SK-N-SH treated with all-trans-retinoic acid at 6 μM for 48 hours (cell line): ENCODE data around the gene THADA.

ENCODE experiments used
- ATAC-seq: fragments of 200-7000 bp; cut with Tn5 transposase; 3 replicates; pipeline ENCODE4 v1.9.1; 2020; ENCODE audit warnings: mild to moderate bottlenecking, moderate library complexity
- ARNTL ChIP-seq: fragments of 450-650 bp; formaldehyde crosslinking; IDR thresholded peaks from 2 replicates; pipeline ENCODE4 v1.5.0; 2020; ENCODE audit warnings: low read depth, mild to moderate bottlenecking, moderate library complexity, borderline replicate concordance
- BACH2 ChIP-seq: fragments of 250-450 bp; sonication (Bioruptor Pico); IDR thresholded peaks from 2 replicates; pipeline ENCODE4 v1.9.0; 2021; ENCODE audit warnings: mild to moderate bottlenecking, borderline replicate concordance
- CREB5 ChIP-seq: fragments of 250-450 bp; sonication (Bioruptor Pico); IDR thresholded peaks from 2 replicates; pipeline ENCODE4 v1.5.1; 2020; ENCODE audit warnings: low read depth, mild to moderate bottlenecking, moderate library complexity
- CSDC2 ChIP-seq: fragments of 250-450 bp; sonication (Bioruptor Pico); IDR thresholded peaks from 2 replicates; pipeline ENCODE4 v1.5.0; 2020; ENCODE audit warnings: mild to moderate bottlenecking, moderate library complexity
- CSRNP3 ChIP-seq: fragments of 250-450 bp; sonication (Bioruptor Pico); IDR thresholded peaks from 2 replicates; pipeline ENCODE4 v1.5.1; 2021; ENCODE audit warnings: mild to moderate bottlenecking, moderate library complexity
- ISL1 ChIP-seq: fragments of 250-450 bp; sonication (Bioruptor Pico); IDR thresholded peaks from 2 replicates; pipeline ENCODE4 v2.1.2; 2022; ENCODE audit warnings: mild to moderate bottlenecking, moderate library complexity
- OSR1 ChIP-seq: fragments of 250-450 bp; sonication (Bioruptor Pico); IDR thresholded peaks from 2 replicates; pipeline ENCODE4 v1.8.0; 2022; ENCODE audit warnings: moderate library complexity, mild to moderate bottlenecking, inconsistent platforms
- PATZ1 ChIP-seq: fragments of 250-450 bp; sonication (Bioruptor Pico); IDR thresholded peaks from 2 replicates; pipeline ENCODE4 v1.8.0; 2020; ENCODE audit warnings: mild to moderate bottlenecking, moderate library complexity, borderline replicate concordance
- PPARA ChIP-seq: fragments of 250-450 bp; sonication (Bioruptor Pico); IDR thresholded peaks from 2 replicates; pipeline ENCODE4 v1.5.0; 2020; ENCODE audit warnings: mild to moderate bottlenecking, borderline replicate concordance
- RARB ChIP-seq: fragments of 250-450 bp; sonication (Bioruptor Pico); IDR thresholded peaks from 2 replicates; pipeline ENCODE4 v1.8.0; 2021; ENCODE audit warnings: mild to moderate bottlenecking, moderate library complexity
- SNAI2 ChIP-seq: fragments of 250-450 bp; sonication (Bioruptor Pico); IDR thresholded peaks from 2 replicates; pipeline ENCODE4 v1.5.0; 2020; ENCODE audit warnings: mild to moderate bottlenecking, moderate library complexity
- TCF4 ChIP-seq: fragments of 250-450 bp; sonication (Bioruptor Pico); IDR thresholded peaks from 2 replicates; pipeline ENCODE4 v1.8.0; 2021; ENCODE audit warnings: mild to moderate bottlenecking, moderate library complexity, borderline replicate concordance
- TOX ChIP-seq: fragments of 250-450 bp; sonication (Bioruptor Pico); IDR thresholded peaks from 2 replicates; pipeline ENCODE4 v1.8.0; 2021; ENCODE audit warnings: mild to moderate bottlenecking, moderate library complexity, borderline replicate concordance
- TSHZ2 ChIP-seq: fragments of 250-450 bp; sonication (Bioruptor Pico); IDR thresholded peaks from 2 replicates; pipeline ENCODE4 v1.5.0; 2020; ENCODE audit warnings: mild to moderate bottlenecking, moderate library complexity
- ZC3H10 ChIP-seq: fragments of 250-450 bp; sonication (Bioruptor Pico); IDR thresholded peaks from 2 replicates; pipeline ENCODE4 v1.5.1; 2021; ENCODE audit warnings: mild to moderate bottlenecking, moderate library complexity
- ZFP3 ChIP-seq: fragments of 250-450 bp; sonication (Bioruptor Pico); IDR thresholded peaks from 2 replicates; pipeline ENCODE4 v1.5.0; 2020; ENCODE audit warnings: mild to moderate bottlenecking, moderate library complexity
- ZFP30 ChIP-seq: fragments of 450-650 bp; formaldehyde crosslinking; IDR thresholded peaks from 2 replicates; pipeline ENCODE4 v1.5.0; 2022; ENCODE audit warnings: mild to moderate bottlenecking, moderate library complexity
- ZNF70 ChIP-seq: fragments of 450-650 bp; formaldehyde crosslinking; IDR thresholded peaks from 2 replicates; pipeline ENCODE4 v1.5.0; 2020; ENCODE audit warnings: mild to moderate bottlenecking, moderate library complexity
- ZNF8 ChIP-seq: fragments of 450-650 bp; formaldehyde crosslinking; IDR thresholded peaks from 2 replicates; pipeline ENCODE4 v1.5.0; 2020; ENCODE audit warnings: mild to moderate bottlenecking, moderate library complexity

THADA gene

GRCh38 chr2:43184339-43184895, 411.4 kb downstream of the THADA start:
- no peak for TF ChIP-seq RARB (CRISPR knock-in tag)
- peak; percentile 57 for ATAC-seq

- TF ChIP-seq SNAI2 (CRISPR knock-in tag): no peak
- TF ChIP-seq ISL1 (CRISPR knock-in tag): no peak
- TF ChIP-seq ZC3H10 (CRISPR knock-in tag): no peak
- TF ChIP-seq CSDC2: no peak
- no peak for TF ChIP-seq ZFP3 (CRISPR knock-in tag)
- TF ChIP-seq BACH2 (CRISPR knock-in tag): no peak
- no peak for TF ChIP-seq ZNF8 (CRISPR knock-in tag)
- no peak for TF ChIP-seq RARB (CRISPR knock-in tag)
- no peak for TF ChIP-seq OSR1 (CRISPR knock-in tag)
- TF ChIP-seq ZFP30 (CRISPR knock-in tag): no peak
- no peak for TF ChIP-seq ARNTL (CRISPR knock-in tag)
- no peak for TF ChIP-seq TCF4 (CRISPR knock-in tag)
- TF ChIP-seq ZNF70 (CRISPR knock-in tag): no peak
- TF ChIP-seq PPARA (CRISPR knock-in tag): no peak
- TF ChIP-seq PATZ1: no peak
- TF ChIP-seq CSRNP3 (CRISPR knock-in tag): no peak
- no peak for TF ChIP-seq TSHZ2 (CRISPR knock-in tag)
- TF ChIP-seq CREB5 (CRISPR knock-in tag): no peak
- ATAC-seq: no peak
Measured at GRCh38 chr2:43183743-43184142, 412.1 kb downstream of the THADA start.

- TF ChIP-seq PATZ1 (no peak), CSRNP3 (CRISPR knock-in tag) (no peak), CSDC2 (no peak), PPARA (CRISPR knock-in tag) (no peak), ZFP3 (CRISPR knock-in tag) (no peak), TSHZ2 (CRISPR knock-in tag) (no peak), TOX (CRISPR knock-in tag) (no peak), RARB (CRISPR knock-in tag) (no peak)
- ATAC-seq: no peak
Measured at GRCh38 chr2:43180897-43181296, 414.9 kb downstream of the THADA start.
